Measurements from ENCODE around the gene MEIS1.

DNA sequence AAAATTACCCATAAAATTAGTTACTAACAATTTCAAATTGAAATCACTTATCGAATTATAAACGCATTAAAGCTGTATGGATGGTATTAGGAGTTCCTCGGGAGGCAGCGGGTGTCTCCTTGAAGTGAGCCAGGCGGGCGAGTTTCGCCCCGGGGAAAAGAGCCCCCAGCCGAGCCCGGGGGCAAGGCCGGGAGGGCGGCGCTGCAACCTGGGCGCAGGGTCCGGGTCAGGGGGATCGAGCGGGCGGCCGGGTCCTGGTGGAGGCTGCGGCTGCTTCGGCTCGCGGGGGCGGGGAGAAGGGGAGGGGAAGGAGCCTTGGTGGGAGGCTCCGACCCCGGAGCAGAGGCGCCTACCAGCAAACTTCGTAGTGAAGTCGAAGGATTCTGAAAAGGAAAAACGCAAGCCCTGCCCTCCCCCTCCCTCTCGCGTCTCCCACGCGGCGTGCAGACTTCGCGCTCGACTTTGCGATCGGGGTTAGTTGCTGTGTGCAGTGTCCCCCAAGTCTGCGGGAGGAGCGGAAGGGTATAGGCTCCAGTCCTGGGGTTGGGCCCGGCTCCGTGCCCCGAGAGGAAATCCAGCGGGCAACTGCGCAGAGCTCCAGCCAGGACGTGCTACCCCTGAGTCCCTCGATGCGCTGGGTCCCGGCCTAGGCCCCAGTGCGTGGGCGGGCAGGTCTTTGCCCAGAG, 140.8 kb downstream of the MEIS1 start:
- no peak for TF ChIP-seq TAF1 (IDR thresholded peaks at IDR 0.05; ENCODE audit: borderline replicate concordance, insufficient read depth, low read length)
- TF ChIP-seq, protein P1, sequence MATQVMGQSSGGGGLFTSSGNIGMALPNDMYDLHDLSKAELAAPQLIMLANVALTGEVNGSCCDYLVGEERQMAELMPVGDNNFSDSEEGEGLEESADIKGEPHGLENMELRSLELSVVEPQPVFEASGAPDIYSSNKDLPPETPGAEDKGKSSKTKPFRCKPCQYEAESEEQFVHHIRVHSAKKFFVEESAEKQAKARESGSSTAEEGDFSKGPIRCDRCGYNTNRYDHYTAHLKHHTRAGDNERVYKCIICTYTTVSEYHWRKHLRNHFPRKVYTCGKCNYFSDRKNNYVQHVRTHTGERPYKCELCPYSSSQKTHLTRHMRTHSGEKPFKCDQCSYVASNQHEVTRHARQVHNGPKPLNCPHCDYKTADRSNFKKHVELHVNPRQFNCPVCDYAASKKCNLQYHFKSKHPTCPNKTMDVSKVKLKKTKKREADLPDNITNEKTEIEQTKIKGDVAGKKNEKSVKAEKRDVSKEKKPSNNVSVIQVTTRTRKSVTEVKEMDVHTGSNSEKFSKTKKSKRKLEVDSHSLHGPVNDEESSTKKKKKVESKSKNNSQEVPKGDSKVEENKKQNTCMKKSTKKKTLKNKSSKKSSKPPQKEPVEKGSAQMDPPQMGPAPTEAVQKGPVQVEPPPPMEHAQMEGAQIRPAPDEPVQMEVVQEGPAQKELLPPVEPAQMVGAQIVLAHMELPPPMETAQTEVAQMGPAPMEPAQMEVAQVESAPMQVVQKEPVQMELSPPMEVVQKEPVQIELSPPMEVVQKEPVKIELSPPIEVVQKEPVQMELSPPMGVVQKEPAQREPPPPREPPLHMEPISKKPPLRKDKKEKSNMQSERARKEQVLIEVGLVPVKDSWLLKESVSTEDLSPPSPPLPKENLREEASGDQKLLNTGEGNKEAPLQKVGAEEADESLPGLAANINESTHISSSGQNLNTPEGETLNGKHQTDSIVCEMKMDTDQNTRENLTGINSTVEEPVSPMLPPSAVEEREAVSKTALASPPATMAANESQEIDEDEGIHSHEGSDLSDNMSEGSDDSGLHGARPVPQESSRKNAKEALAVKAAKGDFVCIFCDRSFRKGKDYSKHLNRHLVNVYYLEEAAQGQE (IDR thresholded peaks at IDR 0.05; ENCODE audit: insufficient read depth in 1 of 2, low read depth in 2 of 2, low read length in 2 of 2), result no peak
- TF ChIP-seq FOXP2 (optimal IDR thresholded peaks at IDR 0.05; ENCODE audit: borderline replicate concordance, extremely low read depth, extremely low read length, insufficient read depth), result no peak
- no peak for TF ChIP-seq POLR2AphosphoS5 (IDR thresholded peaks at IDR 0.05; ENCODE audit: low read depth, low read length)
- no peak for TF ChIP-seq SIN3A (IDR thresholded peaks at IDR 0.05; ENCODE audit: borderline replicate concordance, insufficient read depth, low read length)

All from PFSK-1 (cell line).